ACC112 (cell line): ENCODE results near the gene AFF1.
A peak's percentile ranks its signal among the peaks of the same experiment; 100 is the strongest.

Source experiments
- H2AFZ ChIP-seq: fragments of 200-600 bp; sonication (generic); one replicate; pipeline ENCODE4 v1.6.0; 2017; ENCODE audit warnings: antibody characterized with exemption, low read length; ENCODE audit not compliant: unreplicated experiment
- H3K27ac ChIP-seq: fragments of 200-600 bp; sonication (generic); 2 replicates; pipeline ENCODE4 v1.5.1; 2014; ENCODE audit warnings: low read depth, mild to moderate bottlenecking, antibody characterized with exemption, low read length, moderate library complexity
- H3K27me3 ChIP-seq: fragments of 200-600 bp; sonication (generic); 2 replicates; pipeline ENCODE4 v1.6.1; 2014; ENCODE audit warnings: mild to moderate bottlenecking, antibody characterized with exemption, low read length, moderate library complexity, mixed read lengths; ENCODE audit not compliant: insufficient read depth
- H3K36me3 ChIP-seq: fragments of 200-600 bp; sonication (generic); 2 replicates; pipeline ENCODE4 v1.6.1; 2016; ENCODE audit warnings: mild to moderate bottlenecking, antibody characterized with exemption, low read length, moderate library complexity, mixed read lengths; ENCODE audit not compliant: insufficient read depth
- H3K4me1 ChIP-seq: fragments of 200-600 bp; sonication (generic); one replicate; pipeline ENCODE4 v1.6.1; 2016; ENCODE audit warnings: low read length, mixed read lengths; ENCODE audit not compliant: insufficient read depth, unreplicated experiment, control insufficient read depth
- H3K4me3 ChIP-seq: fragments of 200-600 bp; sonication (generic); 2 replicates; pipeline ENCODE4 v1.5.1; 2014; ENCODE audit warnings: mild to moderate bottlenecking, low read depth, low read length
- H3K79me2 ChIP-seq: fragments of 200-600 bp; sonication (generic); one replicate; pipeline ENCODE4 v1.6.0; 2016; ENCODE audit warnings: low read length; ENCODE audit not compliant: control insufficient read depth, unreplicated experiment, insufficient read depth

Gene AFF1

DNA sequence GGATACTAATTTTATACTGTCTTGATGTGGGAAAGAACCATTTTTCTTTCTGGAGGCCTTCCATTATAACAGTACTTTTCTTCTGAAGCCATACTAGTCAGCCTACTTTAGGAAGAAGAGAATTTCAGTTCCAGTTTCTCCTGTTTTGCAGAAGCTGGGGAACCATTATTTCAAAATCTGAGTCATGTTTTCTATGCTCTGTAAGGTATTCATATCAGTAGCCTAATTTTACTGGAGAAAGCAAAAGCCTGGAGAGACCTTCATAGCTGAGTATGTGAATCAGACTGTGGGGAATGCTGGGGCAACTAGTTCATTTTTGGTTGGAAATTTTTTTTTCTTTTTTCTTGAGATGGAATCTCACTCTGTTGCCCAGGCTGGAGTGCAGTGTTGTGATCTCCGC, 22.4 kb downstream of the AFF1 start:
- no peak overlapping the region for H2AFZ ChIP-seq
- peaks cover 22% of the 10 kb centered on the region for H3K4me1 ChIP-seq
- no peaks in the 10 kb centered on the region for H3K27me3 ChIP-seq
- peaks cover 7% of the 10 kb centered on the region for H3K79me2 ChIP-seq
- no peak overlapping the region for H3K4me3 ChIP-seq
- H3K36me3 ChIP-seq: peaks cover 10% of the 10 kb centered on the region
- peak overlapping the region; percentile 46 for H3K27ac ChIP-seq

DNA sequence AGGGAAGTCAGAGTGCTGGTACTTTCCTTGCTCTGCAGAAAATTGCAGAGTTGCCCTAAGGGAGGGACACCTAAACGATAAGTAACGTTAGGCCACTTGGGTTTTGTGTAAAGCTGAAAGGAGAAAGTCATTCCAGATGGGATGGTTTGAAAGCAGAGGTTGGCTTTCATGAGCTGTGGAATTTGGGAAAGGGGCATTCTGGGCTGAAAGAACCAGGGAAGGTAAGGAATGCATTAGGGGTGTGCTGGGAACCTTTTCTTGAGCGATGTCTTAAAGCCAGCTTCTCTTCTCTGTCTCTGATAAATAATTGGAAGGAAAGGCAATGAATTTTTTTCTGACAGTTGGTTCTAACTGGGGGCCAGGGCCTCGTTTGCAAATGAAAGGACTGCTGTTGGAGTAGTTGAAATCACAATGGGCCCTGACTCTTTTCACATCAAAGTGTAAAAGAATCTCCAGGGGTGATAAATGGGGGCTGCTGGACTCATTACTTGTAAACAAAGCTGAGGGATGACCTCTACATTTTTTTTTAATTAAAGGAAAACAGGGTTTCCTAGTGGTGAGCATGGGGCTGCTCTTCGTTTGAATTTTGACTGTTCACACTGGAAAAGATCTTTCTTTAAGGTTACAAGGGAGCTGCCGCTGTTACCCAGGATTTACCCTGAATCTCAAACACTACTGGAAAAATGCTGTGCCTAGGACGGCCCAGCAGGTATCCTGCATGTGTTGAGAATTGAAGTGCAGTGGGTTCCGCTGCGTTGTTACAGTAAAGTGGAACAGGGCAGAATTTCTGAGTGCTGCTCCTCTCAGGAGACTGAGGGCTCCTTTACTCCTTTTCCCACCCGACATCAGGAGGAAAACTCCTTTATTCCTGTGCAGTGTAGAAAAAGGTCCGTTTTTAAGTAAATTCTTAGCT, 25.0 kb downstream of the AFF1 start:
- Histone ChIP-seq H3K4me3 (no peak overlapping the region), H3K27me3 (no peaks in the 10 kb centered on the region), H3K36me3 (peaks cover 5% of the 10 kb centered on the region; the same call in 1 of the 2 replicates), H3K79me2 (peaks cover 4% of the 10 kb centered on the region), H2AFZ (no peak overlapping the region), H3K4me1 (peaks cover 22% of the 10 kb centered on the region), H3K27ac (no peak overlapping the region)

DNA sequence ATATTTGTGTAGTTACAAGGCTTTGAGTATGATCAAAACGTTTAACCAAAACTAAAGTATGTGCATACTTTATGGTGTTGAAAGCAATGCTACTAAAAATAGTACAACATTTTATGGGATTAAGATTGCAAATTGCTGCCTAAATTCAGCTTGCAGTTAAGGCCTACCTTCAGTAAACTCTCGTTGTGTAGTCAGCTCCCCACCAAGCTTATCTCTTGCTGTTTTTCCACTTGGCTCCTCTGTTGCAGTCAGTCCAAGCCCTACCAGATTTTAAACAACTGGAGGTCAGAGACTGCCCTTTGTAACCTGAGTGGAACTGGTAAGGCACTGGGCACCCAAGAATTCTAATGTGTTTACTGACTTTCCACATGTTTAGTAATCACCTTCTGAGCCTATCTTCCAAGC, 25.7 kb downstream of the AFF1 start:
- Histone ChIP-seq H3K27me3 (no peaks in the 10 kb centered on the region), H2AFZ (no peak overlapping the region), H3K36me3 (peaks cover 5% of the 10 kb centered on the region; the same call in 1 of the 2 replicates), H3K4me3 (no peak overlapping the region), H3K79me2 (peaks cover 4% of the 10 kb centered on the region), H3K4me1 (peaks cover 22% of the 10 kb centered on the region), H3K27ac (no peak overlapping the region)

DNA sequence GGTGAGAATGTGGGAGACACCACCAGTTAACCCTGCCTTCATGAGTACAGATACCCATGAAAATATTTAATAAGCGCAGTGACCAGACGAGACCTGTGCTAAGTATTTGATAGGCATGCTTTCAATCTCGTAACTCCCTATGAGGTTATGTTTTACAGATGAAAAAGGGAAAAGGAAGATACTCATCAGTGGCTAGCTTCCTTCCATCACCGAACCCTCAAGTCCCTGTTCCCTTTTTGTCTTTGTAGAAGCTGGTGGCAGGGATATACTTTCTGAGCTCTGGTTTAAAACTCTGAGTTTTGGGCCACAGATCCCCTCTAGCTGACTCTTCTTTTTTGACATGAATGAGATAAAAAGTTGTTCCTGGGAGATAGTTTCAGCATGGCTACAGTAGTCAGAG, 26.3 kb downstream of the AFF1 start:
- Histone ChIP-seq H3K79me2 (peaks cover 6% of the 10 kb centered on the region), H3K4me3 (no peak overlapping the region), H2AFZ (no peak overlapping the region)

DNA sequence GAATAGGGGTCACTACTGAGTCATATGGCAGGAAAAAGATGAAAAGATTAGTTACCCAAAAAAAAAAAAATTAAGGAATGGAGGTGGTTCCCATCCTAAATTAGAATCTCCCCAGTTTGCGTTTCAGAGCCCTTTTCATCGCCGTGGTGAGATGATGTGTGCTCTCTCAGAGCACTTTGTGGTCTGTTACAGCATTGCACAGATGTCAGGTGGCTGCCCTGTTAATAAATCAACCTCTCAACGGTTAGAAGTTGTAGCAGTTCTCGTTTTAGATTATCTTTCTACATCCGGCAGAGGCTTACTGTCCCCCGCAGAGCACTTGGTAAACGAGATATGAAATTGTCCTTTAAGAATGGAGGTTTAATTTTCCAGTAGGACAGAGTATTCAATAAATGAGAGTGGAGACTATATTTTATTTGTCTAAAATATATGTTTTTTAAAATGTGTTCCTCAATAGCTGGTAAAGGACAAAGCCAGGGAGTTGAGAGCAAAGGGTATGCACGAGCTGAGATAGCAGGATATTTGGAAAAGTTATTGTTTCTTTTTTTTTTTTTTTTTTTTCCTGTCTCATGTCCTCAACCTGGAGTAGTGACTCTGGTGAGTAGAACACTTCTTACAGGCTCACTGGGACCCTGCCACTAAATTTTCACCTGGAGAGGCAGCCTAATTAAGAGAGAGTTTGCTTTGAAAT, 26.9 kb downstream of the AFF1 start:
- no peak overlapping the region for H3K27ac ChIP-seq
- H3K36me3 ChIP-seq: peaks cover 5% of the 10 kb centered on the region; the same call in 1 of the 2 replicates
- no peak overlapping the region for H3K4me3 ChIP-seq
- peaks cover 10% of the 10 kb centered on the region for H3K79me2 ChIP-seq
- peaks cover 11% of the 10 kb centered on the region for H3K4me1 ChIP-seq
- no peaks in the 10 kb centered on the region for H3K27me3 ChIP-seq
- H2AFZ ChIP-seq: no peak overlapping the region

More for the DNA sequence above, 26.3 kb downstream of the AFF1 start:
- Histone ChIP-seq H3K36me3 (peaks cover 5% of the 10 kb centered on the region; the same call in 1 of the 2 replicates), H3K27ac (no peak overlapping the region), H3K27me3 (no peaks in the 10 kb centered on the region), H3K4me1 (peaks cover 18% of the 10 kb centered on the region)

DNA sequence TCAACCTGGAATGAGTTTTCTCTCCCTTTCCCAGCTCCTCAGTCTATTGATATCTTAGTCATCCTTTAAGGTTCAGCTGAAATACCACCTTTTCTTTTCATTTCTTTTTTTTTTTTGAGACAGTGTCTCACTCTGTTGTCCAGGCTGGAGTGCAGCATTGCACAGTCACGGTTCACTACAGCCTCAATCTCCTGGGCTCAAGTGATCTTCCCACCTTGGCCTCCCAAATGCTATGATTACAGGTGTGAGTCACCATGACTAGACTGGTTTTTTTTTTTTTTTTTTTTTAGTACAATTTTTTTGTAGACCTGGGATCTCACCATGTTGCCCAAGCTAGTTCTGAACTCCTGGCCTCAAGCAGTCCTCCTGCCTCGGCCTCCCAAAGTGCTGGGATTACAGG, 28.9 kb downstream of the AFF1 start:
- Histone ChIP-seq H3K36me3 (peaks cover 5% of the 10 kb centered on the region; the same call in 1 of the 2 replicates), H3K4me3 (no peak overlapping the region), H3K79me2 (peaks cover 19% of the 10 kb centered on the region), H3K4me1 (no peaks in the 10 kb centered on the region), H2AFZ (no peak overlapping the region), H3K27ac (no peak overlapping the region), H3K27me3 (no peaks in the 10 kb centered on the region)

DNA sequence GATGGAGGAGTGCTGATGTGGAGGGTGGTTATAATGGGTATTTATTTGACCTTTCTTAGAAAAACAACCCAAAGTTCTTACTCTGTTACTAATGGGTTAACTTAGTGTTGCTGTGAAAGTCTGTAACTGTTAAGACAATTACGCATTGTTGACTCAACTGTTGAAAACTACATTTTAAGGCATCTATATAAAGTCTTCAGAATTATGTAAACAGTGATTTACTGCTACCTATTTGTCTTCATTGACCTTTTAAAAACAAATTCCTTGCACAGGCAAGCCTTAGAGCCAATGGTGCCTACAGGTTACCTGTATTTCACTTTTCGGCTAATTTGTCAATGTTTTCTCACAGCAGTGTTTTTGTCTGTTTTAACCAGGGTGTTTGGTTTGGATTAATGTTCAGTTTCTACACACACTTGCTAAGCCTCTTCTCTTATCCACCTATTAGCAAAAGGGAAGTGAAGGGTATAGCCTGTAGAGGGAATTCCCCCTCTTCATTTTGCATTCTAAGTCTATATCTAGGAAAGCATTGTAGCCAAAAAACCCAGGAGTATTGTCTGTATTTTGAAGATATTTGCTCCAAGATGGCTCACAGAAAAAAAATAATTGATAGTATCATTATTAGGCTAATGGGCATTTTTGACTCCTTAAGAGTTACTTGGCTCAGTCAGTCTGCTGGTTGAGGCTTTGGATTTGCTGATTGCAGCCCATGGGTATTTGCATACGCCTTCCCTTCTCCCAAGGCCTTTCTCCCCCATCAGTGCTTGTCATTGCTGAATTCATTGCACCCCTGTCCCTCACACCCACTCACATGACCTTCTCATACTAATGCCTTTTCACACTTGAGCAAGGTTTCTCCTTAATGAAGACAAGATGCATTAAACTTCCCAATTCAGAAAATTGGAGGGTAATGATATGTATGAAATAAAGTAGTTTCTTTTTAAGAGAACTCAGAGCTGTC, 30.5 kb downstream of the AFF1 start:
- Histone ChIP-seq H3K27ac (no peak overlapping the region), H3K4me3 (no peak overlapping the region), H3K4me1 (no peaks in the 10 kb centered on the region)

DNA sequence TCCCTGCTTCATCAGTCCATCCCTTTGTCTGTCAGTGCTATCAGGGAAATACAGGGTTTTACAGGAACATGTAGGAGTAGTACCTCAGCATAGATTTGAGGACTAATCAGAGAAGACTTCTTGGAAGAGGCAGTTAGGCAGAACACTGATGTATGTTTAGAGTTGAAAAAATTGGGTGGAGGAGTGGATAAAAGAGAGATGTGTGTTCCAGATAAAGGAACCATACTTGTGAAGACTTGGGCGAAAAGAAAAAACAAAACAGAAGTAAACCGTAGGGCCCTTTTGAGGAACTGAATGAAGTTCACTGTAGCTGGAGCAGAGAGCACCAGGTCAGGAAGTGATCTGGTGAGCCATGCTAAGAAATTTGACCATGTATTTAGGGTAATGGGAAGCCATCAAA, 32.3 kb downstream of the AFF1 start:
- Histone ChIP-seq H3K4me1 (no peaks in the 10 kb centered on the region), H3K27ac (no peak overlapping the region), H2AFZ (no peak overlapping the region), H3K79me2 (peaks cover 19% of the 10 kb centered on the region), H3K36me3 (no peaks in the 10 kb centered on the region), H3K27me3 (no peaks in the 10 kb centered on the region), H3K4me3 (no peak overlapping the region)

More for the DNA sequence above, 30.5 kb downstream of the AFF1 start:
- Histone ChIP-seq H3K36me3 (peaks cover 5% of the 10 kb centered on the region; the same call in 1 of the 2 replicates), H2AFZ (no peak overlapping the region), H3K79me2 (peaks cover 15% of the 10 kb centered on the region), H3K27me3 (no peaks in the 10 kb centered on the region)

DNA sequence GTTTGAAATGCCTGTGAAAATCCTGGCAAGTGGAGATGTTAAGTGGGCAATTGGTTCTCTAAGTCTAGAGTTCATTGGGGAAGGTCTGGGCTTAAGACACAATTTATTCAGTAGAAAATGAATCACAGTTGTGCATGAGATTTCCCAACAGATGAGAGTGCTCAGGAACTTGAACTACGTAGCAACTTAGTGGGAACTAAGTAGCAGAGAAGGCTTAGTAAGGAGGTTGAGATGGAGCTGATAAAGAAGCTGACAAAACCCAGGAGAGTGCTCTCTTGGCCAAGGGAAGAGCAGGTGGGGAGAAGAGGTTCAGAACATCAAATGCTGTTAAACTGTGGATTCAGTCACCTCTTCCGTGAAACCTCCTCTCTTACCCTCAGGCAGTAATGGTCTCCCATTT, 33.0 kb downstream of the AFF1 start:
- Histone ChIP-seq H3K4me1 (peaks cover 4% of the 10 kb centered on the region), H3K79me2 (peaks cover 19% of the 10 kb centered on the region), H3K4me3 (no peak overlapping the region), H3K27me3 (no peaks in the 10 kb centered on the region), H3K27ac (no peak overlapping the region), H2AFZ (no peak overlapping the region), H3K36me3 (no peaks in the 10 kb centered on the region)

DNA sequence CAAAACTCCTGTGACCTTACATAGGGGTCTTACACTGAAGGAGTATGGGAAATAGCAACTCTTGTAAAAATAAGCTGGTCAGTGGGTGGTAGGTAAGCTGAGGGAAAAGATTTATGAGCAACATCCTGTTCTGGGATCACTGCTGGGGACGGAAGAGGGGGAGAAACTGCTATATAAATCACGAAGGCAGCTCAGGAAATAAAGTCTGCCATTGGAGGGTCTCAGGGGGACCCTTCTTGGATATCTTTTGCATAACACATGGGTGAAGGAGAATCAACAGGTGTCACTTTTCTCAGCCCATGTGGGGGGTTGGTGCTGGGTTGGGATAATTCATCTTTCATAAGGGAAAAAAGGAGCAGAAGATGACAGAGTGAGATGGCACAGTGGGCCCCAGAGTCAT, 33.7 kb downstream of the AFF1 start:
- Histone ChIP-seq H3K27me3 (no peaks in the 10 kb centered on the region), H3K4me3 (no peak overlapping the region), H3K36me3 (no peaks in the 10 kb centered on the region), H3K27ac (no peak overlapping the region), H2AFZ (no peak overlapping the region), H3K4me1 (peaks cover 11% of the 10 kb centered on the region), H3K79me2 (peaks cover 25% of the 10 kb centered on the region)
